Caki2 (cell line): ENCODE results near the gene DNAJC22. TPM values are rescaled to one million over a fixed set of nuclear protein-coding genes. Genes with fewer than 3 reads are reported as not detected.
"Not testable (repeated sequence)": the region's sequence is repeated elsewhere in the genome, so short reads cannot be mapped to it uniquely, and the experiment has no call there.

Experiments
- DNase-seq: peaks from one replicate; pipeline ENCODE4 v3.0.0-alpha.2; 2015; ENCODE audit warnings: low read depth
- in situ Hi-C: cut with HindIII; loops from 2 replicates; pipeline ENCODE4 v1.10.0; 2016; ENCODE audit warnings: low sequenced_read_pairs, low pct_unique_long_range_greater_than_20kb, mixed read lengths
- total RNA-seq: library from RNA; depleted of rRNA; stranded (reverse); fragments of >200 nt; shearing (Covaris generic); gene quantifications from 2 replicates; pipeline ENCODE4 v1.2.3, GENCODE V29; 2014; ENCODE audit warnings: low replicate concordance

Gene DNAJC22
- total RNA-seq, 1 experiment from 2014 or later, result 22.0 TPM

DNA sequence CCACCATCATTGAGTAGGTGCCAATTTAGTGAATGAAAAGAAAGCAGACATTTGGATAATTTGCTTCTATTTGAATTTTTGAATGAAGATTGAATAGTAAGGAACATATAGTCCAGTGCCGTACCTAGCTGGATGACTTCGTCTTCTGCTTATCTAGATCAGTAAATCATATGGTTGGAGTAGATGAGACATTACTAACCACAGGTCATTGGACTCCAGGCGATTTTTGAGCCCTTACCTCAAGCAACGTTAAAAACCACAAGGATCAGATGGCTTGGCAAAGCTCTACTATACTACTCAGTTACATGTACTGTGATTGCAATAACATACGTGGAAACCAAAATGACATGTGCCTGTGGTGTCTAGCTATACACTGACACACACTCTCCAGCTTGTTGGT lies 18.9 kb downstream of the DNAJC22 start:
- DNase-seq, result peak; percentile 29

GRCh38 chr12:49366096-49366651 lies 19.5 kb downstream of the DNAJC22 start:
- no peak for DNase-seq
- in situ Hi-C loops, result loop anchor here (5.0 kb wide), 1 partner anchor 131 kb away; no protein-coding TSS in a partner anchor

More for the DNA sequence above, 18.9 kb downstream of the DNAJC22 start:
- in situ Hi-C loops, result loop anchor here (5.0 kb wide), 1 partner anchor 132 kb away; no protein-coding TSS in a partner anchor

DNA sequence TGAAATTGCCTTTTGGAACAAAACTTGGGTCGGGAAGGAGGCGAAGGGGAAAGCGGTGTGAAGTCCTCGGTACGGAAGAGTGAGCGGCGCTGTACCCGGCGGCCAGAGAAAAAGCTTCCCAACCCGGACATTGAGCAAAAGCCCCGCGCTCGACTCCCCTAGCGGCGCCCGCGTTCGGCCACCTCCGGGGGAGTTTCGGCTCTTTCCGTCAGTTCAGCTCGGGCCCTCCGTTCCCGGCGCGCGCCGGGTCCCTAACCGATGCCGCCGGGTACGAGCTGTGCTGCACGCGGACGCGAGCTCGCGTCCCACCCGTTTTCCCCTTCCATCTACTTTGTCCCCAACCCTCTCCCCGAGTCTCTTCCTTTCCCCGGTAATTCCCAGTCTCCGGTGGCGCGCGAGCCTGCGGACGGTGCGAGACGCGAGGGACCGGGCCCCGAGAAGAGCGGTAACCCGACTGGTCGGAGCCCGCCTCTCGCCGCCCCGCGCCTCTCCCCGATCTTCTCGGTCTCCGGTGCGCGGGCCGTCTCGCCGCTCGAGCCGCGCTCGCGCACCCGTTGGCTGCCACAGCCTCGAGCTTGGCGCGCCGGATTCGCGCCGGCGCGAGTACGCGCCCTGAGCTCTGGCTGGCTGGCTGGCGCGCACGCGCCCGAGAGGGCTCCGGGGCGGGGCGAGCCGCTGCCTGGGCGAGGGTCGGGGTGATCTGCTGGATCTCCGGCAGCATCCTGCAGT lies 20.1 kb downstream of the DNAJC22 start:
- peak; percentile 97 for DNase-seq
- in situ Hi-C loops, result loop anchor here (5.0 kb wide), 1 partner anchor 130 kb away; no protein-coding TSS in a partner anchor

GRCh38 chr12:49367381-49368239 lies 20.9 kb downstream of the DNAJC22 start, which contains the start of gene SPATS2:
Gene SPATS2, plus strand, starts transcription at chr12:49367462. Its CDS starts 93,551 bp downstream, at chr12:49461013.
- in situ Hi-C loops, result loop anchor here (5.0 kb wide), 1 partner anchor 130 kb away; no protein-coding TSS in a partner anchor
- peak; percentile 35 for DNase-seq

GRCh38 chr12:49368240-49368600 lies 21.5 kb downstream of the DNAJC22 start:
- in situ Hi-C loops, result loop anchor here (5.0 kb wide), 1 partner anchor 129 kb away; no protein-coding TSS in a partner anchor
- DNase-seq, result peak; percentile 32

DNA sequence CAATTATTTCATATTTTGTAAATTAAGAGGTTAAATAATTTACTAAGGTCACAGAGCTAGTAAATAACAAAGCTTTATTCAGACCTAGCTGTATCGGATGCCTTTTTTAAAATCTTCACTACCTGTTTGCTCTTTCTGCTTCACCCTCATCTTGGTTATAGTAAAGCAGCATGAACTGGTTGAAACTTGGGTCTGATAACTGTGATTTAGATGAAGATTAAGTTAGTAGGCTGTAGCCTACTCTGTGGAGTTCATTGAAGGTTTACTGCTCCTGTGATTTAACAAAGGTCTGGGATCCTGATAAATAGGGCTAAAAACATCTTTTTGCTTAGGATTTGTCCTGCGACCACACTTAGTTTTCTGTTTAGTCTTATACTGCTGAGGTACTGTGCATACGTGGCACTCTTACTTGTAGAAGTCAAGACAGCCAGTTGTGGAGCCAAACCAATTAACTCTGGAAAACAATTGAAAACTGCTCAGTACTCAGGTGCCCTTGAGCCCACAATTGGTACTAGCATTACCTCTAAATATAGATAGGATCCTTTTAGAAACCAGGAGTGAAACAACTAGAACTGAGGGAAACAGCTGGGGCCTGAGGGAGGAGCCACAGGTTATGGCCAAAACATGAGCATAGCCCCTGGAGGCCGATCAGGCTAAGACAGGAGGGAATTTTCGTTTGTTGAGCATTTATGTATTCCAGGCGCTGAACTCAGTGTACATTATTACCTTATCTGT lies 22.9 kb downstream of the DNAJC22 start:
- peak; percentile 56 for DNase-seq
- in situ Hi-C loops, result loop anchor here (5.0 kb wide), 1 partner anchor 128 kb away; no protein-coding TSS in a partner anchor

DNA sequence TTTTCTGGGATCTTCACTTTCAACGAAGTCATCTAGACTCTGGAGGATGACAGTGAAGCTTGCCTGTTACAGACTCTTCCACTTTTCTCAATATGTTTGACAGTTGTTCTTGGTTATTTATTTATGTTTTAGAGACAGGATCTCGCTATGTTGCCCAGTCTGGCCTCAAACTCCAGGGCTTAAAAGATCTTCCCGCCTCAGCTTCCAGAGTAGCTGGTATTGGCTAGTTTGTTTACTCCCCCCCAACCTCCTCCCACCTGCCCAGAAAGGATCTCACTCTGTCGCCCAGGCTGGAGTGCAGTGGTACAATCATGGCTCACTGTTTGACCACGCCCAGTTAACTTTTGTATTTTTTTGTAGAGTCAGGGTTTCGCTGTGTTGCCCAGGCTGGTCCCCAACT lies 23.9 kb downstream of the DNAJC22 start:
- no peak for DNase-seq
- in situ Hi-C loops, result no loop called here

GRCh38 chr12:49375406-49375805 lies 28.7 kb downstream of the DNAJC22 start:
- no peak for DNase-seq
- in situ Hi-C loops, result no loop called here

- in situ Hi-C loops, result no loop called here
- no peak for DNase-seq
Observed at GRCh38 chr12:49377386-49377785, 30.7 kb downstream of the DNAJC22 start.

- DNase-seq, in situ Hi-C loops: not testable (repeated sequence)
Observed at GRCh38 chr12:49380184-49380583, 33.5 kb downstream of the DNAJC22 start.

DNA sequence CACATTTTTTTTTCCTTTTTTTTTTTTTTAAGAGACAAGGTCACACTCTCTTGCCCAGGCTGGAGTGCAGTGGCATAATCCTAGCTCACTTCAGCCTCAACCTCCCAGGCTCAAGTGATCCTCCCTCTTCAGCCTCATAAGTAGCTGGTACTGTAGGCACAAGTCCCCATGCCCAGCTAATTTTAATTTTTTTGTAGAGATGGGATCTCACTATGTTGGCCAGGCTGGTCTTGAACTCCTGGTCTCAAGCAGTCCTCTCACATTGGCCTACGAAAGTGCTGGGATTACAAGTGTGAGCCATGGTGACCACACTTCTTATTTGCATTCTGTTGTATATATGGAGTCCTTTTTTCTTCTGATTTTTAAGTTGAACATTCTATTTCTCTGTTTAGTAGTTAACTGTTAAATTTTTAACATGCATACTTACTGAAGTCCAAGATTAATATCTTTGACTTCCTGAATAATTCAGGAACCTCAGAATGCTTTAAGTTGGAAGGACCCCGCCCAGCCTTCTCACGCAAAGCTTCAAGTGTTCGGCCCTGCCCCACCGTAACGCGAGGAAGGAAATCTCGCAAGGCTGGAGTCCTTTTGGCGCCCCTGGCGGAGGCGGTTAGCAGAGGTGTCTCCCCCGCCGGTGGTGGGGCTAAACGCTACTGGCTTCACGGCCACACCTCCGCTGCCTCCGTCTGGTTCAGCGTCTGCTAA lies 42.1 kb downstream of the DNAJC22 start:
- no peak for DNase-seq
- in situ Hi-C loops, result no loop called here

DNA sequence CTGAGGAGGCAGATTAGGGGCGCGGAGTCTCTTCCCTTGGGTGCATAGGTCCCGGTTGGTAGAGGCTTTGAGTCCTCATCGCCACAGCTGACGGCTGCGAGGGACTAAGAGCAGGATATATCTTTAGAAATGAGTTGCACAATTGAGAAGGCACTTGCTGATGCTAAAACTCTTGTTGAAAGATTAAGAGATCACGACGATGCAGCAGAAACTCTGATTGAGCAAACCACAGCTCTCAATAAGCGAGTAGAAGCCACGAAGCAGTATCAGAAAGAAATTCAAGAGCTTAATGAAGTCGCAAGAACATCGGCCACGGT lies 42.7 kb downstream of the DNAJC22 start:
- no peak for DNase-seq

DNA sequence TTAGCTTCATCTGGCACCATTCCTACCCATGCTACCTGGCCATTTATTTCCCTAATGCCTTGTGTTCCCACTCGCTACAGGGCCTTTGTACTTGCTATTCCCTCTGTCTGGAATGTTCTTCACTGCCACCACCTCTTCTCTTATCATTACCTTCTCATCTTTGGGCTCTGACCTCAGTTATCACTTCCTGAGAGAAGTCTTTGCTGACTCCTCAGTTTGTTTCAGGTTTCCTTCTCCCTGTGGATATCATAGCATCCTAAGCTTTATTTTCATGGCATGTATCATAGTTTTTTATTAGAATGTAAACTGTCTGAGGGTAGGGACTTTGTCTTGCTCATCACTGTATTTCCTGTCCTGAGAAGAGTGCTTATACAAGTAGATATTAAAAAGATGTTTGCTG lies 50.3 kb downstream of the DNAJC22 start:
- in situ Hi-C loops, result no loop called here
- no peak for DNase-seq

More for the DNA sequence above, 42.7 kb downstream of the DNAJC22 start:
- in situ Hi-C loops, result no loop called here

DNA sequence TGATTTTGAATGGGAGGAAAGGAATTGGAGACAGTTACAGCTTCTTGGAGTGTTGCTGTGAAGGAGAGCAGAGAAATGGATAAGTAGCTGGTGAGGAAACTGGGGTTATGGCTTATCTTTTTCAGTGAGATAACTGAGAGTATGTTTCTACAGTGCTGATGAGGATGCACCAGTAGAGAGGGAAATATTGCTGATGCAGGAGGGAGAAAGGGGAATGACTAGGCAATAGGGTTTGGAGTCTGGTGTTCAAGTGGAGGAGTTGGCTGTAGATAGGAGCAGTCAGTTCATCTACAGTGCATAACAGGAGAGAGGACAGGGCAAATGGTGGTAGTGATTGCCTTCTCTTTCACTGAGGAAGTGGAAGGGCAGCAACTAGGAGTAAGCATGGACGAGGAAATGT lies 53.6 kb downstream of the DNAJC22 start:
- no peak for DNase-seq
- in situ Hi-C loops, result no loop called here
